Pulmonary artery endothelial cell (primary cell): Measurements from ENCODE around the gene DHX58. TPM values are rescaled to one million over a fixed set of nuclear protein-coding genes. Genes with fewer than 3 reads are reported as not detected.

Source experiments
- DNase-seq: peaks from one replicate; pipeline ENCODE4 v3.0.0-alpha.2; 2011; ENCODE audit warnings: low read depth, low spot score
- total RNA-seq: library from RNA; depleted of rRNA; stranded (reverse); fragments of >200 nt; gene quantifications from 2 replicates; pipeline ENCODE4 v1.2.3, GENCODE V29; 2014

Gene DHX58
- total RNA-seq, 1 donor from 2014 or later = 9.6 TPM

DNA sequence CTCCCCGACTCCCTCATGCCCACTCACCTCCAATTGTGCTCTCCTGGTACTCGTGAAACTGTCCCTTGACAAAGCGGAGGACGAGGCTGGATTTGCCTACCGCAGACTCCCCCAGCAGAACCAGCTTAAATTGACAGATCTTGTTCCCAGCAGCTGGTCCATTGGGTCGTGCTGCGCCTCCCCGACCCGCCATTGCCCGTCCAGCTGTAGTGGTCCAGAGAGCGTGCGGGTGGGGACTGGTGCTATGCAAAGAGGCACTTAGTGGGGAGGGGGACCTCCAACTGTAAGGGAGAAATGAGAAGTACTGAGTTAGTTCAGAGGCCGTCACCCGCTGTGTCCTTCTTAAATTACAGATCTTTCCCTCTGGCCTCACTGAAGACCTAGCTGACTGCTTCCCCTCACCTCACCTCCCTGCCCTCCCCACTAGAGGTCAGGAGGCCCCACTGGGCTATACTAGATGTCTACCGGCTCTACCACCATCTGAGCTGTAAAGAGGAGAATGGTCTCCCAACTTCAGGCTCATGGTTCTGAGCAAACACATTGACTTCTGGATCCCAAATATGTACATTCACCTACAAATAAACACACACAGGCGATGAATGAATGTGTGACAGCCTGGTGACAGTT is 17.9 kb upstream of the DHX58 start:
- no peak for DNase-seq

GRCh38 chr17:42129109-42129837 is 16.8 kb upstream of the DHX58 start:
- no peak for DNase-seq

- DNase-seq = no peak
Observed at GRCh38 chr17:42127414-42127813, 14.9 kb upstream of the DHX58 start.

- no peak for DNase-seq
Observed at GRCh38 chr17:42126836-42127235, 14.3 kb upstream of the DHX58 start.

DNA sequence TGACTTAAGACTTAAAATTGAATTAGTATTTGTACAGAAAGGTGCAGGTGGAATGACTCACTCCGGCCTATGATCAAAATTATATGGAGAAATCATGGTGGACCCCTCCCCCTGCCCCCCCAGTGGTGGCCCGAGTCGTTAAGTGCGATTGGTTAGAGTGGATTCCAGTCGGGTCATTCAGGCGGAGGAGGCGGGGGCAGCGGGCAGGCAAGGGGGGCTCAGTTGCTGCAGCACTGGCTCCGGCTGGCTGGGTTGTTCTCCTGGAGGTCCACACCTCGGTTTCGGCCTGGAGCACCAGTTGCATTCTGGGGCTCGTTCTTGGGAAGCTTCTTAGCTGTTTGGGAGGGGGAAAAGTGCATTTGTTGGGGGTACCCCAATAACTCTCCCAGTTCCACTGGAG is 13.1 kb upstream of the DHX58 start:
- DNase-seq = no peak

GRCh38 chr17:42124256-42124655 is 11.7 kb upstream of the DHX58 start:
- no peak for DNase-seq

DNA sequence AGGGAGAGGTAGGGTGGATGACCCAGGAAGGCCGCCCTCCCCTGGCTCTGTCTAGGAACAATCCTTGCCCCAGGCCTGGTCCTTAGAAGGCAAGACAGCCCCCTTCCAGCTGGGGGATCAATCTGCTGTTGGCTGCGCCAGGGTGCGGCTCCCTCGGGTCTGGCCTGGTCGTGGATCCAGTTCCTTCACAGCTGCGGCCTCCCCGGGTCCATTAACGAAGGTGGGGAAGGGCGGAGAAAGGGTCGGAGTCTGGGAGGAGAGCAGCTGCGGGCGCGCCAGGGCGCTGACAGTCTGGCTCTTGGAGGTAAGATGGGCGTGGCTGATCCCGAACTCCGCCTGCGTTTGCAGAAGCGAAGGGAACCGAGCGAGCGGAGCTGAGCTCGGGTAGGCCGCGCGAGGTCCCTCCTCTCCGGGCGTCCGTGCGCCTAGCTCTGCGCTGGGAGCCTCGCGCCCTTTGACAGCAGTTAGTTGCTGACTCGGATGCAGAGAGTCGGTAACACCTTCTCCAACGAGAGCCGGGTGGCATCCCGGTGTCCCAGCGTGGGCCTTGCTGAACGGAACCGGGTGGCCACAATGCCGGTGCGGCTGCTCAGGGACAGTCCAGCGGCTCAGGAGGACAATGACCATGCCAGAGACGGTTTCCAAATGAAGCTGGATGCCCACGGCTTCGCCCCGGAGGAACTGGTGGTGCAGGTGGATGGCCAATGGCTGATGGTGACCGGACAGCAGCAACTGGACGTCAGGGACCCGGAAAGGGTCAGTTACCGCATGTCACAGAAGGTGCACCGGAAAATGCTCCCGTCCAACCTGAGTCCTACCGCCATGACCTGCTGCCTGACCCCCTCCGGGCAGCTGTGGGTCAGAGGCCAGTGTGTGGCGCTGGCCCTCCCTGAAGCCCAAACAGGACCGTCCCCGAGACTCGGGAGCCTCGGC is 10.1 kb upstream of the DHX58 start, which contains the start of gene HSPB9:
Gene HSPB9 (plus strand): TSS at position 434 of the 933 bp plus-strand sequence. CDS start 47 bp downstream, at position 481.
- DNase-seq = no peak

- DNase-seq = peak; percentile 35
Observed at GRCh38 chr17:42120770-42121769, 8.6 kb upstream of the DHX58 start, which contains the start of gene KAT2A. Gene KAT2A (minus strand): TSS chr17:42121367. CDS start chr17:42121304, 63 bp downstream.

DNA sequence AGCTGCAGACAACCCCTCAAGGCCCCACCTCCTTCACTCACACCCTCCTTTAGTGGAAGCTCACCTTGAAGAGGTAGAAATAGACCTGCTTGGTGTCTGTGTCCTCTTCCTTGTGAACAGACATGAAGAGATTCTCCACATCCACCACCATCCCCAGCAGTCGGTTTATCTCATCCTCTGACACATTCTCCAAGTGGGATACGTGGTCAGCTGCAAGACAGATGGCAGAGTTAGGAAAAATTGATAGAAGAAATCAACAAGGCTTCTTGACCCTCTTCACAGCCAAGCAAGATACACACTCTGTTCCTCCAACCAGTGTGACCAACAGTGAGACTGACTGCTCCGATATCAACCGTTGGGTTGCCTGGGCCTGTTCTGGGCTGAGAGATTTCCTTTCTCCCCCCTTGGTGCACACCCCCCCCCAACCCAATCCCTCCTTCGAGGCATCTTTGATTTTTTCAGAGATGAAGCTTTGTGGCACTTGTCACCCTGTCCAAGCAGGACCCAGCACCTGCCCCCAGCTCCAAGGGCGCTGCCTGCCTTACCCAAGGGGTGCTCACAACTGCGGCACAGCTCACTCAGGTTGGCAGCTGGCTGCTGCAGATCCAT is 7.8 kb upstream of the DHX58 start:
- no peak for DNase-seq

DNA sequence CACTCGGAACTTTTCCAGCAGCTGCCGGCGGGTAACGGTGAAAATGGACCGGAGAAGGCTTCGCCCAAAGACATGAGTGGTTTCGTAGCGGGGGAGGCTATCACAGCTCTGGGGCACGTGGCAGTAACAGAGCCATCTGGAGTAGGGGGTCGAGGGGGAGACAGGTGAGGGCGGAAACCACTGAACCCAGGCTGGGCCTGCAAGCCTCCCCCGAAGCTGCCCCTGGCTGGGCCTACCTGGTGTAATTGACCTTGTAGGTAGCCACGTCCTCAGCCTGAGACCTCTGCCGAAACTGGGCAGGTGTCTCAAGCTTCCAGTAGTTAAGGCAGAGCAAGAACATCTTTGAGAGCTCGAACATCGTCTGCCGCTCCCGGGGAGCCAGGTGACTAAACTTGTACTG is 6.8 kb upstream of the DHX58 start:
- no peak for DNase-seq

DNA sequence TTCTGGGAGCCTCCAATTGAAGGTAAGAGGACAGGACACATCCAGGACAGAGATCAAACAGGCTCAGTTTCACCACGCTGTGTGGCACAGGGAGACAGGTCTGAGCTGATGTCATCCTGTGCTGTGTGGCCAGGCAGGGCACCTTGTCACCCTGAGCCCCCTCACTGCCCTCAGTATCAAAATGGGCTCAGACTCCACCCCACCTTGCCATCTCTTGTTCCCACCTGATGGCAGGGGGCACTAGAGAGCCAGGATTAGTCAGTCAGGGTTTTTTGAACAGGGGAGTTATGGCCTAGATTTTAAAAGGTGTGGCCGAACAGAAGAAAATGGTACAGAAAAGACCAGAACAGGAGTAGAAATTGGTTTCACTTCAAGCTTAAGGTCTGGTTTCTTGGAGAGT is 6.0 kb upstream of the DHX58 start:
- no peak for DNase-seq

- no peak for DNase-seq
Observed at GRCh38 chr17:42118126-42118510, 5.6 kb upstream of the DHX58 start.

GRCh38 chr17:42117397-42118125 is 5.0 kb upstream of the DHX58 start:
- DNase-seq = no peak

GRCh38 chr17:42116705-42117396 is 4.3 kb upstream of the DHX58 start:
- DNase-seq = peak; percentile 45

- DNase-seq = no peak
Observed at GRCh38 chr17:42114118-42114517, 1.6 kb upstream of the DHX58 start.

DNA sequence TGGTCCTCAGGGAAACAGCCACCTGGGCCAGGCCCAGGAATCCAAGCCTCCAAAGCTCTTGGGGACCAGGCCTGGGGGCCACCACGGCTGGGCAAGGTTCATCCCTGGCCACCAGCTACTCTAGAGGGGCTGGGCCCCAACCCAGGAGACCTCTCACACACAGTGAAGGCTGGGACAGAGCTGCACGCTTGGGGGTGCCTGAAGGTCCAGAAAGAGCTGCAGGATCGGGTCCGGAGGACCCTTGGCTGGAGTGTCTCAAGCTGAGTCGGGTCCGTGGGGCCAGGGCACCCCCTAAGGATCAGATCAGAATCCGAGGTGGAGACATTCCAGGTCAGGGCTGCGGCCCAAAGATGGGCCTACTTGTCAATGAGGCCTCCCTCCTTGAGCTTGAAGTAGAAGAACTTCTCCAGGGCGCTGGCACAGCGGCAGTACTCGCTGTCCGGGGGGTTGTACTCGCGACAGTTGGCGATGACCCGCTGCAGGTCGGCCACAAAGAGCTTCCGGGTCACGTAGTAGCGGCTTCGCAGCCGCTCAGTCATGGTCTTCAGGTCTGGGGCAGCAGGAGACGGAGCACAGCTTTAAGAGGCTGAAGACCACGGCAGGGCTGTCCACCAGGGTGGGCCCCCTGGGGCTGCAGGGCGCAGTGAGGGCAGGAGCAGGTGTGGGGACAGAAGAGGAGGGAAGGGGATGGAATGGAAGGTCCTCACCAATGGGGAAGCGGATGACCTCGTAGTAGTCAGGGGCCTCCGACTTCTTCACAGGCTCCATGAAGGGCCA is 967 bp upstream of the DHX58 start:
- no peak for DNase-seq

DNA sequence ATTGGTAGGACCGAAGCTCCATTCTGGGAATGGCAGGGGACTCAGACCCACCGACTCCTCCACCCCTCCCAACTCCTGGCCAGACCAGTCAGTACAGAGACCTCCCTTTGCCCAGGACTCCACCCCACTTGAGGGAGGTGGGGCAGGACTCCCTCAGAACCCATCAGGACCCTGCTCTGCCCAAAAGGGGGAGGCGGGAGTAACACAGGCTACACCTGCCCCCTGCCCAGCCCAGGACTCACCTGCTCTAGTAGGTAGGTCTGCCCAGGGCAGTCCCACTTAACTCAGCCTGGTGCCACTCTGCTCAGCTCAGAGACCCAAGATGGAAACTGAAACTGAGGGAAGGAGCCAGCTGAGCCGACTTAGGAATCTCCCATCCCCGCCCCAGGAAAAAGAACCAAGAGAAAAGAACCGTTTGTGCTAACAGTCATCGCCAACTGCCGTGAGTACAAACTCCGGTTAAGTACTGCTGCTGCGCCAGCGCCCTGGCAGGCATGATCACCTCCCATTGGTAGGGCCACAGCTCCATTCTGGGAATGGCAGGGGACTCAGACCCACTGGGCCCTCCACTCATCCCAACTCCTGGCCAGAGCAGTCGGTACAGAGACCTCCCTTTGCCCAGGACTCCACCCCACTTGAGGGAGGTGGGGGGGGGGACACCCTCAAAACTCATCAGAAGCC is 503 bp downstream of the DHX58 start:
- DNase-seq = no peak

DNA sequence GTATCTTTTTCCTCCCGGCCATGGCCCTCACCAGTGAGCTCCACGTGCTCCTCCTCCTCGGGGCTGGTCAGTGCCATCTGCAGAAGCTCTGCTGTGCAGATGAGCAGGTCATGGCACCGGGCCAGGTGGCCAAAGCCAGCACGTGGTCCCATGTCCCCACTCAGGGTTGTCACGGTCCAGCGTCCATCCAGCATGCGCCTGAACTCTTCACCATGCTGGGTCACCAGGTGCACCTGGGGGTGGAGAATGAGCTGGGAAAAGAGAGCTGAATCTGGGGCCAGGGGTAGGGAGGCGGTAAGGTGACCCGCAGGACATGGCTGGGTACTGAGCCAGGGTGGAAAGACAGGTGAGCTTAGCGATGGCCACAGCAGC is 1.3 kb downstream of the DHX58 start:
- no peak for DNase-seq
